AG10803 (cell line): ENCODE results near the gene MBNL1.
A peak's percentile ranks its signal among the peaks of the same experiment; 100 is the strongest.

ENCODE experiments used
- DNase-seq: peaks from one replicate; pipeline ENCODE4 v3.0.0; 2010; ENCODE audit warnings: low read depth
- H3K4me3 ChIP-seq: 2 replicates; pipeline ENCODE4 v1.5.1; 2011; ENCODE audit warnings: mild to moderate bottlenecking, low read length, control low read depth
- CTCF ChIP-seq: conservative IDR thresholded peaks from 2 replicates; pipeline ENCODE4 v1.5.1; 2011; ENCODE audit warnings: mild to moderate bottlenecking, low read length, control low read depth, inconsistent platforms

The MBNL1 gene

GRCh38 chr3:152346058-152346457 lies 77.3 kb downstream of the MBNL1 start:
- no peak for DNase-seq
- TF ChIP-seq CTCF: no peak
- no peak overlapping the region for H3K4me3 ChIP-seq

GRCh38 chr3:152346740-152347139 lies 78.0 kb downstream of the MBNL1 start:
- no peak for TF ChIP-seq CTCF
- DNase-seq: no peak
- H3K4me3 ChIP-seq: no peak overlapping the region

GRCh38 chr3:152348436-152349177 lies 79.9 kb downstream of the MBNL1 start:
- no peak for TF ChIP-seq CTCF
- DNase-seq: peak; percentile 13

GRCh38 chr3:152349392-152349791 lies 80.7 kb downstream of the MBNL1 start:
- peak; percentile 16 for DNase-seq
- H3K4me3 ChIP-seq: no peak overlapping the region
- TF ChIP-seq CTCF: no peak

More at GRCh38 chr3:152348436-152349177, 79.9 kb downstream of the MBNL1 start:
- no peak overlapping the region for H3K4me3 ChIP-seq

GRCh38 chr3:152350139-152350538 lies 81.4 kb downstream of the MBNL1 start:
- DNase-seq: peak; percentile 39
- no peak overlapping the region for H3K4me3 ChIP-seq
- no peak for TF ChIP-seq CTCF

GRCh38 chr3:152350776-152351175 lies 82.0 kb downstream of the MBNL1 start:
- H3K4me3 ChIP-seq: no peak overlapping the region
- no peak for TF ChIP-seq CTCF
- no peak for DNase-seq

GRCh38 chr3:152352554-152352953 lies 83.8 kb downstream of the MBNL1 start:
- no peak for TF ChIP-seq CTCF
- DNase-seq: peak; percentile 31
- no peak overlapping the region for H3K4me3 ChIP-seq
